ENCODE data around the gene DYNC1LI2.
A peak's percentile ranks its signal among the peaks of the same experiment; 100 is the strongest.
"Not testable (repeated sequence)": the region's sequence is repeated elsewhere in the genome, so short reads cannot be mapped to it uniquely, and the experiment has no call there.

Gene DYNC1LI2

DNA sequence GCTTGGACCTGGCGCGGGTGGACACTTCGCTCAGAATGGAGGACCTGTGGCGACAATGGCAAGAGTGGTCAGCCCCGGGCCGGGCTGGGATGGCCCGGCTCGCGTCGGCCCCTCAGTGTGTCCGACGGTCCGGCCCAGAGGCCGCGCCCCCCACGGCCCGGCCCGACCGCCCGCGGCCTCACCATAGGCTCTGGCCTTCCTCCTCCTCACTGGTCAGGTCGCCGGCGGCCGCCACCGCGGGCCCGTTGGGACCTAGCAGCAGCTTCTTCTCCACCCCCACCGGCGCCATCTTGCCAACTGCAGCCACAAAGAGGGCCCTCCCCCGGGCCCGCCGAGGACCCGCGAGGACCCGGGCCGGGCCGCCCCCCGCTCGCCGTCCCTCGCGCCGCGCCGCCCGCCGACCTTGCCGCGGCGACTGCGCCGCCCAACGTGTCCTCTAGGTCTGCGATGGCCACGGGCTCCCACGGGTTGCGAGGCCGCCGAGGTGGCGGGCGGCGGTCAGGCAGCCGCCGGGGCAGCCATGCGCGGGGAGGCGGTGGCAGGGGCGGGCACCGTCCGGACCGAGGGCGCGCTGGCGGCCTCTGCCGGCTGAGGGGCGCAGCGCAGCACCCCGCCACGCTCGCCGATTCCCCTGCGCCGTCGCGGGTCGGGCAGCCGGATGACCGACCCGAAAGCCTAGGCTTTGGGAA lies at the start of gene DYNC1LI2:
TSS of gene DYNC1LI2 (minus strand) at position 307 of the 689 bp plus-strand sequence. CDS start at position 289, 18 bp downstream.
- no peak for DNase-seq (ENCODE audit: low read depth)

DNA sequence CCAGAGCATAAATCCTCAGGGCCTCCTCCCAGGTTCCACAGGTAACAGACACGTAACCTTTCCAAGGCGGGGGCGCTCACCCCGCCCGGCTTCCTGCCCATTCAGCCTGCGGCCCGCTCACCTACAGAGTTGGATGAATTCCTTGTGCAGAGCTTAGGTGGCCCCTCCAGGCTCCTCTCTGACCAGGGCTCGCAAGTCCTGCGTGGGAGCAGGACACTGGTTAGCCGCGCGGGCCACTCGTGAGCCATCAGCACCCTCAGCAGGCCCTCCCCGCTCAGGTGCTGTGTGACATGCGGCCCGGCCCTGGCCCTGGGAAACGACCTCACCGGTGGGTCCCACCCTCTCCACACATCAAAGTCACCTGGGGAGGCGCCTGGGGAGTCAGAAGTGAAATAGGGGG lies 49.4 kb upstream of the DYNC1LI2 start:
- no peak for DNase-seq (ENCODE audit: low read depth)

DNA sequence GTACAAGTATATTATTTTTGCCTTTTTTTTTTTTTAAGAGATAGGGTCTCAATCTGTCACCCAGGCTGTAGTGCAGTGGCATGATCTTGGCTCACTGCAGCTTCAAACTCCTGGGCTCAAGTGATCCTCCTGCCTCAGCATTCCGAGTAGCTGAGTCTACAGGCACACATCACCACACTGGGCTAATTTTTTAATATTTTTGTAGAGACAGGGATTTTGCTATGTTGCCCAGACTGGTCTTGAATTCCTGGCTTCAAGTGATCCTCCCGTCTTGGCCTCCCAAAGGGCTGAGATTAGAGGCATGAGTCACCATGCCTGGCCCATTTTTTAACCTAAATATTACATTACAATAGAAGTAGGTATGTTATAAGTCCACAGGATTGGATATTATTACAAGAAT lies 46.8 kb upstream of the DYNC1LI2 start:
- peak; percentile 5 for DNase-seq (ENCODE audit: low read depth)

DNA sequence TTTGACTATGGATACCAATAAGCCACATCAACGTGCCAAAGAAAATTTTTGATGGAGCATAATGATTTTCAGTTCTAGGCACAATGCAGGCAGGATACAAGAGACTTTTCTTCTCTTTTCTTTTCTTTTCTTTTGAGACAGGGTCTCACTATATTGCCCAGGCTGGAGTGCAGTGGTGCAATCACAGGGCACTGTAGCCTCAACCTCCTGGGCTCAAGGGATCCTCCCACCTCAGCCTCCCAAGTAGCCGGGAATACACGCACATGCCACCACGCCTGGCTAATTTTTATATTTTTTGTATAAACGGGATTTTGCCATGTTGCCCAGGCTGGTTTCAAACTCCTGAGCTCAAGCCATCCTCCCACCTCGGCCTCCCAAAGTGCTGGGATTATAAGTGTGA lies 42.6 kb upstream of the DYNC1LI2 start:
- not testable (repeated sequence) for DNase-seq (ENCODE audit: low read depth)

DNA sequence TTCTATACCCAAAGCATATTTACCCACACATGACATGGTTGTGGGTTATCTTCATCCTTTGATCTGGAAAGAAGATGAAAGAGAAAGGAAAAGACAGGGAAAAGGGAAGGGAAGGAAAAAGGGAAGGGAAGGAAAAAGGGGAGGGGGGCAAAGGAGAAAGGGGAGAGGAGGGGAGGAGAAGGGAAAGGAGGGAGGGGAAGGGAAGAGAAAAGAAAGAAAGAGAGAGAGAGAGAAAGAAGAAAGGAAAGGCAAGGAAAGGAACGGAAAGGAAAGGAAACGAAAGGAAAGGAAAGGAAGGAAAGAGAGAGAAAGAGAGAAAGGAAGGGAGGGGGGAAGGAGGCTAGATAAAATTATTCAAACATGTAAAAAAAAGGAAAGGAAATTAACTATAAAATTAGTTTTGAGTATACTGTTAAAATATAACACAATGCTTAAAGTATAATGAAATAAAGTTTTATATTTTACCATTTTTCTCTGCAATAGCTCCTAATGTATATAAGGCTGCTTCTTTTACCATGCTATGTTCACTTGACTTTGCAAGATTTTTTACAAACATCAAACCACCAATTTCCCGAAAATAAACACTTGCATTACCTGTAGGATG lies 38.8 kb upstream of the DYNC1LI2 start:
- no peak for DNase-seq (ENCODE audit: low read depth)

DNA sequence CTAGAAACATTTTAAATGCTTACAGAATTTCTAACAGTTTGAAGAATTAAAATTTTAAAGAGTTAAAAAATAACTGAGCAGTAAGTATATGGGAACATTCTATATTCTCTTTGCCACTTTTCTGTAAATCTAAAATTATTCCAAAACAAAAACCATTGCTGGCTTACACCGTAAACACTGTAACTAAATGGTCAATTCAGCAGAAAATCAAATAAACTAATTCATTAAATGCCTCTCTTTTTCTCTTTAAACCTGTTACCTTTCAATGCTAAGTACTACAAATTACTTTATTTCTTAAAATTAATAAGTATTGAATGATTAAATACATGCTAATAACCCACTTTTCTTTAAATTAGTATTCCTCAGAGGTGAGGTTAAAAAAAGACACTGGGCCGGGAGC lies 36.0 kb upstream of the DYNC1LI2 start:
- DNase-seq (ENCODE audit: low read depth): no peak

DNA sequence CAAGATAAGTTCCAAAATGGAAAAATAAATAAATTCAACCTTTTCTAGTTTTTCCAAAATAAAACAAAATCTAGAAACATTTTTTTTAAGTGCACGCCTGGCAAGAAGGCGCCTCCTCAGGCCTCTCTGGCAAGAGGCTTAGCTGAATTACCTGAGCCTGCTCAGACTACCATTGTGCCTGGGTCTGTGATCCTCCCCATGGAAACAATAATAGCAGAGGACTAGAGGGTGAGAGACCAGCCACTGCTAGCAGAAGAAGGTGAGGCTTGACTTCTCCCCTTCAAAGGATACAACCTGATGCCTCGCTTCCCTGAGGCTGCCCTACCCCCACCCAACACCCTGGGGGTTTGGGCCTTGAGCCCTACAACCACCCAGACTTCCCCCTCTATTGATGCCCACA lies 35.1 kb upstream of the DYNC1LI2 start:
- DNase-seq (ENCODE audit: low read depth): no peak

DNA sequence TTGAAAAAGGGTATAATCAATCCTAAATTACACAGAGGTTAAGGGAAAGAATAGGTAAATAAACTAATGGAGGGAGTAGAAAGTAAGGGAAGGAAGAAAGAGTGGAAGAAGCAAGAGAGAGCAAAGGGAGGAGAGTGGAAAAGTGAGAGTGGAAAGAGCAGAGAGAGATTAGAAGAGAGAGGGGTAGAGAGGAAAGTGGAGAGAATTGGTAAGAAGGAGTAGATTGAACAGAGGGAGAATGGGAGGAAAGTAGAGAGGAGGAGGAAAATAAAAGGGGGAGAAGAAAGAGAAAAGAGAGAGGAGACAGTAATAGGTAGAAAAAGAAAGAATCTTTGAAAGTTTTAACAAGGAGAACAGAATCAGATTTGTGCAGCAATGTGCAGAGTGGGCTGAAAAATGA lies 25.0 kb upstream of the DYNC1LI2 start:
- no peak for DNase-seq (ENCODE audit: low read depth)

DNA sequence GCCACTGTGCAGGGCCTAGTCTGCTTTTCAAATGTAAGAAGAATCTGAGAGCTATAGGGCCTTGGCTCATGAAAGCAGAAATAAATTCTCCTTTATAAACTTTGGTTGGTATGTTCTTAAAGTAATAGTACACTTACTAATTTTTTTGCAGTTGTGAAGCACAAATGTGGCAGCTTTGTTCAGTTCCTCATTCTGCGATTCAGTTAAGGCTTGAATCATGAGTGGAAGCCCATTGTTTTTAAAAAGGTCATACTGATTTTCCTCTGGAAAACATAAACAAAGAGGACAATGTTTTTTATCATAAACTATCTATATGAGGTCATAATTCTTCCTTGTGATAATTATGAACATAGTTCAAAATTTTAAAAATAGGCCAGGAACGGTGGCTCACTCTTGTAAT lies 23.6 kb upstream of the DYNC1LI2 start:
- no peak for DNase-seq (ENCODE audit: low read depth)

DNA sequence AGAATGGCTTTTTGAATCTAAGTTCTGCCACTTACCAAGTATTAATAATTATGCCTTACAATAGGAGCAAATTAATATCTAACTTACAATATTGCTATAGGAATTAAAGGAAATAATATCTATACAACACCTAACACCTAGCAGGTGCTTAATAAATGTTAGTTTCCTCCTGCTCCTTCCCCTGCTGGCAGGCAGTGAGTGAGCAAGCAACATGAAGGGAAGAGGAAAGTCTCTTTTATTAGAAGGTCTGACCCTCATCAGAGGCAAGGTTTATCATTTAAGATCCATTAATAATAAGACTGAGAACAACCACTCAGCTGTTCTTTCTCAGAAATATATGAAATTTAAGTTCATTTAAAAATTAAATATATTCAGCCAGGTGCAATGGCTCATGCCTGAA lies 6.7 kb upstream of the DYNC1LI2 start:
- no peak for DNase-seq (ENCODE audit: low read depth)

DNA sequence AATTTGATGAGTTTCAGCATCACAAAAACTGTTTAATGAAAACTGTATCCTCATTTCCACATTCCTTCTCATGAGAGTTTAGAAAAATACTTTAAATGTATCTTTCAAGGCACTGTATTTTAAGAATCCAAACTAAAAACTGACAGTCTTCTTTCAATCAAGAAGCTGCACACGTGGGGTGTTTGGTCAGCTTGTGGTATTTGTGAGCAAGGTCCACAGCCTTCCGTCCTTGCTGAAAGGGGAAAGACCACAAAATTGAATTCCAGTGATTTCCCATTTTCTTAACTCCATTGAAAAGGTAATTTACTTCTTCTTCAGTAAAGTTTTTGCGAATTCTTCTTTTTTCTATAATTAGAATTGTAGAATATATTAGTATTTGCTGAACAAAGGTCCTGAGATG lies 3.4 kb upstream of the DYNC1LI2 start:
- DNase-seq (ENCODE audit: low read depth): no peak

DNA sequence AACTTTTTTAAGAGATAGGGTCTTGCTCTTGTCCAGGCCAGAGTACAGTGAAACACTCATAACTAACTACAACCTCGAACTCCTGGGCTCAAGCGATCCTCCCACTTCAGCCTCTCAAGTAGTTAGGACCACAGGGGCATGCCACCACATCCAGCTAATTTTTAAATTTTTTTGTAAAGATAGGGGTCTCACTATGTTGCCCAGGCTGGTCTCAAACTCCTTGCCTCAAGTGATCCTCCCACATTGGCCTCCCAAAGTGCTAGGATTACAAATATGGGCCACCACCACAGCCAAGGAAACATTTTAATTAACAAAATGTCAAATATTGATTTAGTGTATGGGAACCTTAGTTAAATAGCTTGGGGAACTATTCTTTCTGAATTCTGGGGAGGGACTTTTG lies 2.8 kb upstream of the DYNC1LI2 start:
- DNase-seq (ENCODE audit: low read depth): no peak

DNA sequence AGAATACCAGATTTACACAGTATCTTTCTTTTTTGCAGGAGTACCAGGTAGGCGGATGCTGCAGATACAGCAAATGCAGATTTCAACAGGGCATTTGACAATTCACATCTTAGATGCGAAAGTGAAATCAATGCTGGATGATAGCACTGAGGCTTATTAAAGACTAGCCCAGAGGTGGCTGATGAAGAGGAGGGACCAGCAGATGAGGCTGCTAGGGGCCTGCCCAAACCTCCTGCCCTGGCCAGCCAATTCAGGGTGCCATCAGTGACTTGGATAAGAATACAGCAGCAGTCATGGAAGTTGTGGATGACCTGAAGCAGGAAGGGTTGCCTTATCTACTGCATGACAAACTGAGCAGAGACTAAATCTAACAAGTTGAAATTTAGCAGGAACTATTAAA lies 1.5 kb upstream of the DYNC1LI2 start:
- no peak for DNase-seq (ENCODE audit: low read depth)

DNA sequence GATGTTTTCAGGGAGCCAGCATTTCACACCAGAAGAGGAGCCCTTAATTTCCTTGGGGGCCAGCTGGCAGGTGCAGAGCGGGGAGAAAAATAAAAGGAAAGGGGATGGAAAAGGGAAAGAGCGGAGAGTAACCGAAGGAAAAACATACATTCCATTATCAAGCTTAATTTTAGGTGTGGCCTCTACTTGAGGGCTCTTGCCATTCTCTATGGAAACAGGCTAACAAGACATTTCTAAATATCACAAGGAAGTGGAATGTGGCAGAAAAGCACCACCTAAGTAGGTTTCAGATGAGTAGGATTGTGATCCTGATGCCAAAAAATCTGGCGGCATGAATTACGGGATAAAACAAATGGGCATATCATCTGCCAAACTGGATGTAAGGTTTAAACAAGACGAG lies 970 bp upstream of the DYNC1LI2 start:
- DNase-seq (ENCODE audit: low read depth): no peak

DNA sequence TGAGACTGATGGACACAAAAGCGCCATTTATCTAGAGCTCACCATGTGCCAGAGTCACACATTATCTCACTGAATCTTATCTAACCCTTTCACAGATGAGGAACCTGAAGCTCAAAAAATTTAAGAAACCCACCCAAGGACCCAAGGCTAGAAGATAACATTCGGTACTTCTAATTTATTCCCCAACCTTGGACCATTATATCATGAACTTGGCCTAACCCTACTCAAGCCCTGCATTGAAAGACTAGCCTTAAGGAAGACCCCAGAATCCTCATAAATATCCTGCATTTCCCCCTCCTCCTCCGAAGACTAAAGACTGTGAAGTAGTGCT lies 548 bp upstream of the DYNC1LI2 start:
- DNase-seq (ENCODE audit: low read depth): no peak

DNA sequence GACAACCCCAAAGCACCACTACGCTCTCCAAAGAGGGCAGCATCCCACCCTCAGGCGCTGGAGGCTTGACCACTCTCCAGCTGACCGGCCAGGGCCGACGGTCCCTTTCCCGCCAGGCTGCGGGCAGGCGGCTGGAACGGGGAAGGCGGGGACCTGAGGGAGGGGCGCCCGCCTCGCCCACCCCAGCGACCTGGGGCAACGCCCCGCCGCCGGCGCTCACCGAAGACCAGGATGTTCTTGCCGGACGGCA lies 431 bp downstream of the DYNC1LI2 start:
- no peak for DNase-seq (ENCODE audit: low read depth)

DNA sequence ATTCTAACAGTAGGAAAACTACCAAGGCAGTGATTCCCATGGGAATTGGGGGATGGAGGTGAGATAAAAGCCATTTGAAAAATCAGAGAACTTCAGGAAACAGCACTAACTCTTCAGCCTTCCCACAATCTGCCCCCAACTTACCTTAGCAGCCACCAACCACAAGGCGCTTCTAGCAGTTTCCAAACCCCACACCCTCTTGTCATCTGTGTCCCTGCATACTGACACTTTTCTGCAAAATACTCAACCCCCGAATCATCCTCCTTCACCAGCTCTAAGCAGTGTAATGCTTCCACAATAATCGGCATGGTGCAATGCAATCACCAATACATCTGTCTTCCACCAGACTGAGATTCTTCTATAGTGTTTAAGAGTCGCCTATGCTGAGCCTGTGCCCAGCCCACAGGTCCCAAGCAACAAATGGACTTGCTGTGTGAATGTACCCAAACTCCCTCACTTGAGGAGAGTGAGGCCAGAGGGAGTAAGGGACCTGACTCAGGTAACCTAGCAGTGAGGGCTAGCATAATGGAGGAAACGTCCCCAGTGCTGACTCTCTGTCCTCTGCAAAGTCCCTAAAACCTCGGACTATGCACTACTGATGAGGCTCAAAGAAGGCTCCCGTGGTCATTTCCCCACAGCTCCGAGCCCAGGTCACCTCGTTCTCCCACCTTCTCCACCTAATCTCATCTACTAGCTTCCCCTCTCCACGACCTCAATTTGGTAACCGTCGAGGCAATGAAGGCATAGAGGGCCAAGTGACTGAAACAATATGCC lies 943 bp downstream of the DYNC1LI2 start:
- no peak for DNase-seq (ENCODE audit: low read depth)

DNA sequence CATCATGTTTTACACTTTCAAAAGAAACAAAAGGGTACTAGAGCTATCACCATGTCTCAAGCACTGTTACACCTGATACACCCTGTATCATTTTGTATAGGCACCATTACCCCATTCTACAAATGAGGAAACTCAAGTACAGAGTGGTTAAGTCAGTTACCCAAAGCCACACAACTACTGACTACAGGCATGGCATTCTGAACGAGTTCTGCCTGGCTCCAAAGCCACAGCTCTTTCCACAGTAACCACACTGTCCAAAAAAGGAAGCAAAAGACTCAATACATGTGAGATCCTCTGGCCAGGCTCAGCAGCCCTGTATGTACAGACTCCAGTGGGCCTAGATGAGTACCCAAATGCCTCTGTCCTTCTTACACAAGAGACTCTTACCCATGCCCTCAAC lies 4.7 kb downstream of the DYNC1LI2 start:
- no peak for DNase-seq (ENCODE audit: low read depth)

DNA sequence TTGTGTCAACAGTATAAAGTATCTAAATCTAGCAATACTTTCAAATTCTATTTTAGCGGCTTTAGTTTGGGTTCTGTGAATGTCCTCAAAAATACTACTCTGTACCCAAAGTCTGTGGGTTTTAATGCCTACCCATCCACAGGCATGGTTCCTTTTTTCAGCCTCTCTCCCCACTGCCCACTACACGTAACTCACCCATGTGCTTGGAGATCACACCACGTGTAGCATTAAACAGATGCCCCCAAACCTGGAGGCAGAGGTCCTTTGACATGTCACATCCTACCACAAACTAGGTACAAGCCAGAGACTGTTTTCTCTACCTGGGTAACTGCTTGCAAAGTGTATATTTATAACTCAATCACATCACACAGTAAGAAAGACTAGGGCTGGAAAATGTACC lies 5.4 kb downstream of the DYNC1LI2 start:
- no peak for DNase-seq (ENCODE audit: low read depth)

DNA sequence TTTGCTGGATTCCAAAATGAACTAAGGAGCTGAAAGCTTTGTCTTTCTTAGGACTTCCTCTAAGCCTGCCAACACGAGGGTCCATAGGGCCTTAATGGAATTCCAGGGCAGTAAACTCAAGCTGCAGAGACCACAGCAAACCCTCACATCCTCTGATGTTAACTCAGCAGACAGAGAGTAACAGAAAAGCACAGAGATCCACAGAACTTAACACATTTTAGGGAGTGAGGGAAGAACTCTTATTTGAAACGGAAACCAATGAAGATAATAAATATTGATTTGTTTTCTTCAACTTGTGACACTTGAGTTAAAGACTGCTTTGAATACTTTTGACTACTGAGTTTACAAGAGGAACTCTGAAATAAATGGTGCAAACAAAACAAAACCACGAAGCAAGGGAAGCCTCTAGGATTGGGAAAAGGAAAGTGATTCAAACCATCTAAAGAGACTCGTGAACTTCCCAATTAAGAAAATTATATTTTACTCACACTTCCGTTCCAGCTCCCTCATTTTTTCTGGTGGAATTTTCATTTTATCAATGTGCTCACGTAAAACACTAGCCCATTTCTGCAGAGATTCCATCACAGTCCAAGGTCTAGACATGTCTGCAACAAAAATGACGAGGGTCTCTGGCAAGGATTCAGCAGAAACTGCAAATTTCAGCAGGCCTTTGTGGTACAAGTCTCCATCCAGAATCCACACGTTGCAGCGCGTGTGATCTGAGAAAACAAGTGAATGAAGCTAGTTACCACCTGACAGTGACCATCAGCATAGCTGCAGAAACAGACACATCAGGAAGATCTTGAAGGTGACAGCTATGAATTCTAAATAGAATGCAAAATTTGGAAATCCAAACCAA lies 9.2 kb downstream of the DYNC1LI2 start:
- DNase-seq (ENCODE audit: low read depth): no peak

DNA sequence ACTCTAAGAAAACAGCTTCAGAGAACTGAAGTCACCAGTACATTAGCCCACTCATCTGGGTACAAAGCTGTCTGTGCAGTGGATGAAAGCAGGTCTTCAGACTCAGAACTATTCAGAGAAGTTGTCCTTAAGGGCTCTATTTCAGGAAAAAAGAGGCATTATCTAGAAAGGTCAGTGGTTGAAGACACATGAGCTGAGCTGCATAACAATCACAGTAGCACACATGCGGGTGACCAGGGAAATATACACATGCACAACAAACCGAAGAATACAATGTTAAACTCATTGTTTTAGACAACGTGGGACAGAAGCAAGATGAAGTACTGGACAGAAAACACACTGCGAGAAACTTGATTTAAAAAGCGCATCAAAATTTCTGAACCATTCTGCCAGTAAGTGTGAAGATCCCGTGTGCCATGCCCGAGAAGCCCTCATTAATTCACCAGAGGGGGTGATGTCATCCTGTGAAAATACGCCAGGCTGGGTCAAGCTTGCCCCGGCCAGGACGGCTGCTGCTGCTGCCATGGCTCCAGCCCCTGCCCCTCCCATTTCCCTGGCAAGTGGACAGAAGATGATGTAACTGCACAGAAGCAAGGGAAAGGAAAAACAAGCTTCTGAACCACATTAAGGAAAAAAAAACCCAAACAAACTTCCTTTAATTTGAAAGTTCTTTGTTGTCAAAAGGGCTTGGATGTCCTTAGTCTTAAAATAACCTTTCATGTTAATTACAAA lies 10.1 kb downstream of the DYNC1LI2 start:
- peak; percentile 73 for DNase-seq (ENCODE audit: low read depth)

DNA sequence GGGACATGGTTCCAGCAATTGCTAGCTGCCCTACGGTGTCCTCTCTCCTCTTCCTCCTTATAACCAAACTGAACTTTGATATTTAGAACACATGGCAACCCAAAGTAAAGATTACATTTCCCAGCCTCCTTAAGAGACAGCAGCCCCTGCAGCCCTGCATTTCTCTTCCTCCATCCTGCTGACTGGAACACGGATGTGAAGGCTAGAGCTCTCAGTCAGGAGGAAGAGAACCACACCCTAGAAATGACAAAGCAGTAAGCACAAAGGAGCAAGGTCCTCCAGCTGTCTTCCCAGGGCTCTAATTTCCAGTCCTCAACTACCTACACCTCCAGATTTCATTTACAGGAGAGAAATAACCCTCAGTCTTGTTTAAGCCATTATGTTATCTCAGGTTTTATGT lies 10.9 kb downstream of the DYNC1LI2 start:
- no peak for DNase-seq (ENCODE audit: low read depth)
